ENCODE data around the gene FAM98C.

GRCh38 chr19:38383743-38384142 is 19.1 kb upstream of the FAM98C start:
- TF ChIP-seq CTCF (optimal IDR thresholded peaks at IDR 0.05 in 1 of 3, IDR thresholded peaks at IDR 0.05 in 1 of 3, conservative IDR thresholded peaks at IDR 0.05 in 1 of 3; ENCODE audit: extremely low read depth in 1 of 3, insufficient read depth in 2 of 3, low read length in 3 of 3) (no peak), EZH2 (IDR thresholded peaks at IDR 0.05; ENCODE audit: low read length) (no peak)

All from keratinocyte (primary cell).